Hepatocyte (in vitro differentiated cells): ENCODE results near the gene DNM3.

Source experiments
- EZH2 ChIP-seq: fragments of 200-600 bp; sonication (generic); IDR thresholded peaks from 2 replicates; pipeline ENCODE4 v1.6.1; 2016; ENCODE audit warnings: antibody characterized with exemption, mild to moderate bottlenecking, borderline replicate concordance
- EZH2phosphoT487 ChIP-seq: fragments of 200-600 bp; sonication (generic); IDR thresholded peaks from one replicate; pipeline ENCODE4 v1.6.1; 2018; ENCODE audit warnings: antibody characterized with exemption, mild to moderate bottlenecking, low read depth, moderate library complexity; ENCODE audit not compliant: unreplicated experiment, severe bottlenecking
- TF ChIP-seq, protein P1 (sequence below): fragments of 200-600 bp; sonication (generic); IDR thresholded peaks from 2 replicates; pipeline ENCODE4 v1.5.1; 2016; ENCODE audit warnings: antibody characterized with exemption, mild to moderate bottlenecking; ENCODE audit not compliant: poor library complexity

DNA sequence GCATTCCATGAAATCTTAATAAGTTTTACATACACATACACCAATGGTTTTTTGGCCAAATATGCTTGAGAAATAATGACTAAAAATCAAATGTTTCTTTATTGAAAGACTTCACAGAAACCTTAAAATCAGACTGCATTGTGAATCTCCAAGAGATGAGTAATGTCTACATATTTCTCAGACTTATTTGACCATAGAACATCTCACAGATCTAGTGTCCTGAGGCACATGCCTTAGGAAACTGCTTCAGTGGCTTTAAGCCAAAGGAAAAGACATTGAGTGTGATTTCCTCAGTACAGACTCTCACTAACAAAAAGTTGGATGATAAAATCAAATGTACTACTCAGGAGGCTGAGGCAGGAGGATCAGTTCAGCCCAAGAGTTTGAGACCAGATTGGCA is 573.0 kb downstream of the DNM3 start:
- TF ChIP-seq, protein P1, sequence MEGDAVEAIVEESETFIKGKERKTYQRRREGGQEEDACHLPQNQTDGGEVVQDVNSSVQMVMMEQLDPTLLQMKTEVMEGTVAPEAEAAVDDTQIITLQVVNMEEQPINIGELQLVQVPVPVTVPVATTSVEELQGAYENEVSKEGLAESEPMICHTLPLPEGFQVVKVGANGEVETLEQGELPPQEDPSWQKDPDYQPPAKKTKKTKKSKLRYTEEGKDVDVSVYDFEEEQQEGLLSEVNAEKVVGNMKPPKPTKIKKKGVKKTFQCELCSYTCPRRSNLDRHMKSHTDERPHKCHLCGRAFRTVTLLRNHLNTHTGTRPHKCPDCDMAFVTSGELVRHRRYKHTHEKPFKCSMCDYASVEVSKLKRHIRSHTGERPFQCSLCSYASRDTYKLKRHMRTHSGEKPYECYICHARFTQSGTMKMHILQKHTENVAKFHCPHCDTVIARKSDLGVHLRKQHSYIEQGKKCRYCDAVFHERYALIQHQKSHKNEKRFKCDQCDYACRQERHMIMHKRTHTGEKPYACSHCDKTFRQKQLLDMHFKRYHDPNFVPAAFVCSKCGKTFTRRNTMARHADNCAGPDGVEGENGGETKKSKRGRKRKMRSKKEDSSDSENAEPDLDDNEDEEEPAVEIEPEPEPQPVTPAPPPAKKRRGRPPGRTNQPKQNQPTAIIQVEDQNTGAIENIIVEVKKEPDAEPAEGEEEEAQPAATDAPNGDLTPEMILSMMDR: no peak
- no peak for TF ChIP-seq EZH2
- no peak for TF ChIP-seq EZH2phosphoT487
